Gastroesophageal sphincter (tissue), 4 donors: ENCODE results near the gene FZD1. TPM values are rescaled to one million over a fixed set of nuclear protein-coding genes. Genes with fewer than 3 reads are reported as not detected.

ENCODE experiments used
- ATAC-seq: fragments of 150-250 bp; one replicate; pipeline ENCODE4 v1.9.1; 2016; ENCODE audit warnings: mild to moderate bottlenecking, moderate library complexity
- H3K27ac ChIP-seq, 4 donors: fragments of 200-600 bp; sonication (generic) in 3 of 4; 1 replicate in 3 of 4; 2 replicates in 1 of 4; pipeline ENCODE4 v1.5.1; 2016 to 2019
- H3K27me3 ChIP-seq: fragments of 200-600 bp; sonication (generic); one replicate; pipeline ENCODE4 v1.5.1; 2019
- H3K36me3 ChIP-seq, 2 donors: fragments of 200-600 bp; sonication (generic); one replicate each; pipeline ENCODE4 v1.5.1; 2019; ENCODE audit warnings: control low read depth in 1 of 2
- H3K4me1 ChIP-seq, 3 donors: fragments of 200-600 bp; sonication (generic); 1 replicate in 2 of 3; 2 replicates in 1 of 3; pipeline ENCODE4 v1.5.1; 2016 to 2019; ENCODE audit warnings: control low read depth in 2 of 3
- H3K4me3 ChIP-seq, 2 donors: fragments of 200-600 bp; sonication (generic); one replicate each; pipeline ENCODE4 v1.5.1; 2019; ENCODE audit warnings: mild to moderate bottlenecking in 1 of 2, moderate library complexity in 1 of 2
- H3K9me3 ChIP-seq, 3 donors: fragments of 200-600 bp; sonication (generic); one replicate each; pipeline ENCODE4 v1.5.1; 2017 to 2019; ENCODE audit warnings: control low read depth in 2 of 3
- CTCF ChIP-seq, 4 experiments: fragments of 200-600 bp in 2 of 4; fragments of 450-650 bp in 2 of 4; sonication (generic) in 1 of 4; IDR thresholded peaks; one replicate each; pipeline ENCODE4 v1.5.1; 2017 to 2019; ENCODE audit warnings: antibody characterized with exemption in 4 of 4, mild to moderate bottlenecking in 2 of 4, moderate library complexity in 2 of 4
- EP300 ChIP-seq: sonication (generic); formaldehyde crosslinking; IDR thresholded peaks from one replicate; pipeline ENCODE4 v1.6.1; 2017; ENCODE audit warnings: antibody characterized with exemption, mild to moderate bottlenecking
- POLR2A ChIP-seq, 2 donors: fragments of 450-650 bp; IDR thresholded peaks; one replicate each; pipeline ENCODE4 v1.6.1; 2017; ENCODE audit warnings: antibody characterized with exemption in 2 of 2, mild to moderate bottlenecking in 2 of 2, moderate library complexity in 1 of 2
- POLR2AphosphoS5 ChIP-seq: sonication (generic); formaldehyde crosslinking; IDR thresholded peaks from one replicate; pipeline ENCODE4 v1.6.1; 2017; ENCODE audit warnings: antibody characterized with exemption
- WGBS, 2 donors: methylation state at CpG; one replicate each; pipeline ENCODE4 v1.1.5; 2018; ENCODE audit warnings: low coverage in 1 of 2; 5-methylcytosine and 5-hydroxymethylcytosine counted together
- total RNA-seq, 4 donors: library from RNA; depleted of rRNA; stranded (reverse); fragments of >200 nt; gene quantifications; one replicate each; pipeline ENCODE4 v1.1.0, GENCODE V29; 2016

FZD1 gene
- total RNA-seq, 4 donors from 2014 or later, result 12.3 to 19.5 (median 17.3) TPM

- WGBS, 2 donors, result 79 to 92% methylated on average over 1 of the region's 1 CpG
- no peak for TF ChIP-seq POLR2AphosphoS5
- TF ChIP-seq POLR2A (IDR thresholded peaks at IDR 0.05), result no peak
- no peak for TF ChIP-seq CTCF (IDR thresholded peaks at IDR 0.05)
- no peak for TF ChIP-seq EP300
Measured at GRCh38 chr7:91280604-91281003, 16.4 kb downstream of the FZD1 start.

GRCh38 chr7:91285696-91286355 lies 21.6 kb downstream of the FZD1 start:
- H3K27ac ChIP-seq, result no peak overlapping the region
- WGBS, 2 donors, result 61 to 64% methylated on average over 7 of the region's 7 CpGs

More at GRCh38 chr7:91280604-91281003, 16.4 kb downstream of the FZD1 start:
- ATAC-seq, result no peak
- Histone ChIP-seq H3K27ac (no peak overlapping the region), H3K9me3 (no peaks in the 10 kb centered on the region), H3K27me3 (no peaks in the 10 kb centered on the region), H3K36me3 (no peaks in the 10 kb centered on the region), H3K4me1 (no peaks in the 10 kb centered on the region), H3K4me3 (no peak overlapping the region)

GRCh38 chr7:91286432-91286831 lies 22.2 kb downstream of the FZD1 start:
- Histone ChIP-seq H3K36me3 (no peaks in the 10 kb centered on the region), H3K27me3 (no peaks in the 10 kb centered on the region), H3K4me1 (no peaks in the 10 kb centered on the region), H3K9me3 (no peaks in the 10 kb centered on the region), H3K27ac (no peak overlapping the region), H3K4me3 (no peak overlapping the region)
- ATAC-seq, result no peak
- 74 to 94% methylated on average over 3 to 6 of the region's 6 CpGs for WGBS, 2 donors
- TF ChIP-seq CTCF (IDR thresholded peaks at IDR 0.05) (no peak), POLR2A (IDR thresholded peaks at IDR 0.05) (no peak), POLR2AphosphoS5 (no peak), EP300 (no peak)

More at GRCh38 chr7:91285696-91286355, 21.6 kb downstream of the FZD1 start:
- ATAC-seq, result no peak
- TF ChIP-seq POLR2A (IDR thresholded peaks at IDR 0.05), result no peak
- no peak for TF ChIP-seq EP300
- no peak for TF ChIP-seq POLR2AphosphoS5
- TF ChIP-seq CTCF (IDR thresholded peaks at IDR 0.05), result no peak
- H3K36me3 ChIP-seq, result no peaks in the 10 kb centered on the region
- H3K27me3 ChIP-seq, result no peaks in the 10 kb centered on the region
- no peak overlapping the region for H3K4me3 ChIP-seq
- no peaks in the 10 kb centered on the region for H3K4me1 ChIP-seq
- no peaks in the 10 kb centered on the region for H3K9me3 ChIP-seq

- no peaks in the 10 kb centered on the region for H3K9me3 ChIP-seq
- H3K4me1 ChIP-seq, result no peaks in the 10 kb centered on the region
- no peak for ATAC-seq
- H3K4me3 ChIP-seq, result no peak overlapping the region
- TF ChIP-seq EP300 (no peak), POLR2AphosphoS5 (no peak), POLR2A (IDR thresholded peaks at IDR 0.05) (no peak), CTCF (IDR thresholded peaks at IDR 0.05) (no peak)
- no peaks in the 10 kb centered on the region for H3K27me3 ChIP-seq
- H3K36me3 ChIP-seq, result no peaks in the 10 kb centered on the region
- no peak overlapping the region for H3K27ac ChIP-seq
- WGBS, 2 donors, result 19 to 91% methylated on average over 3 to 4 of the region's 4 CpGs
Measured at GRCh38 chr7:91287371-91288084, 23.3 kb downstream of the FZD1 start.
